HepG2 (cell line): ENCODE measurements around the gene NEK3. TPM values are rescaled to one million over a fixed set of nuclear protein-coding genes. Genes with fewer than 3 reads are reported as not detected.

Experiments
- AKAP8 ChIP-seq: sonication (generic); formaldehyde crosslinking; IDR thresholded peaks from 2 replicates; pipeline ENCODE4 v1.5.1; 2020; ENCODE audit warnings: mild to moderate bottlenecking, missing genetic modification reagents
- ARHGAP35 ChIP-seq: sonication (generic); formaldehyde crosslinking; IDR thresholded peaks from 2 replicates; pipeline ENCODE4 v1.9.0; 2022; ENCODE audit warnings: mild to moderate bottlenecking, inconsistent platforms, moderate library complexity, missing genetic modification reagents, borderline replicate concordance
- BRCA1 ChIP-seq: sonication (generic); formaldehyde crosslinking; IDR thresholded peaks from 2 replicates; pipeline ENCODE4 v1.4.0; 2020; ENCODE audit warnings: missing genetic modification reagents
- HBP1 ChIP-seq: IDR thresholded peaks from 2 replicates; pipeline ENCODE4 v1.6.1; 2016; ENCODE audit warnings: low read depth, control low read depth
- NKX3-1 ChIP-seq: sonication (generic); formaldehyde crosslinking; IDR thresholded peaks from 2 replicates; pipeline ENCODE4 v1.5.0; 2020; ENCODE audit warnings: missing genetic modification reagents
- NR2F2 ChIP-seq: IDR thresholded peaks from 2 replicates; pipeline ENCODE4 v1.6.1; 2012; ENCODE audit warnings: low read depth, inconsistent platforms, borderline replicate concordance
- PRDM15 ChIP-seq: sonication (generic); formaldehyde crosslinking; IDR thresholded peaks from 2 replicates; pipeline ENCODE4 v1.4.0; 2020; ENCODE audit warnings: missing genetic modification reagents
- RNF219 ChIP-seq: sonication (generic); formaldehyde crosslinking; IDR thresholded peaks from 2 replicates; pipeline ENCODE4 v1.5.0; 2020; ENCODE audit warnings: mild to moderate bottlenecking, missing genetic modification reagents
- RORA ChIP-seq: sonication (generic); formaldehyde crosslinking; IDR thresholded peaks from 2 replicates; pipeline ENCODE4 v1.5.0; 2020; ENCODE audit warnings: mild to moderate bottlenecking, missing genetic modification reagents, moderate library complexity
- RXRA ChIP-seq: sonication (generic); formaldehyde crosslinking; IDR thresholded peaks from 2 replicates; pipeline ENCODE4 v1.5.1; 2020; ENCODE audit warnings: missing genetic modification reagents
- WIZ ChIP-seq: sonication (generic); formaldehyde crosslinking; IDR thresholded peaks from 2 replicates; pipeline ENCODE4 v1.5.1; 2020; ENCODE audit warnings: mild to moderate bottlenecking, missing genetic modification reagents
- ZBTB42 ChIP-seq: sonication (generic); formaldehyde crosslinking; IDR thresholded peaks from 2 replicates; pipeline ENCODE4 v1.5.0; 2020; ENCODE audit warnings: mild to moderate bottlenecking, missing genetic modification reagents
- ZMYM2 ChIP-seq: sonication (generic); formaldehyde crosslinking; IDR thresholded peaks from 2 replicates; pipeline ENCODE4 v1.8.0; 2022; ENCODE audit warnings: mild to moderate bottlenecking, missing genetic modification reagents
- ZNF136 ChIP-seq: sonication (generic); formaldehyde crosslinking; IDR thresholded peaks from 2 replicates; pipeline ENCODE4 v1.8.1; 2022; ENCODE audit warnings: low read depth, mild to moderate bottlenecking, moderate library complexity, missing genetic modification reagents
- ZNF432 ChIP-seq: sonication (generic); formaldehyde crosslinking; IDR thresholded peaks from 2 replicates; pipeline ENCODE4 v1.5.0; 2020; ENCODE audit warnings: missing genetic modification reagents, mild to moderate bottlenecking, borderline replicate concordance
- ZSCAN31 ChIP-seq: sonication (generic); formaldehyde crosslinking; IDR thresholded peaks from 2 replicates; pipeline ENCODE4 v1.5.0; 2020; ENCODE audit warnings: low read depth, mild to moderate bottlenecking, missing genetic modification reagents
- polyA plus RNA-seq, 8 experiments: library from polyadenylated mRNA; depleted of rRNA in 3 of 8; stranded (reverse) in 7 of 8; unstranded in 1 of 8; fragments of >200 nt; fragmentation: Illumina TruSeq in 4 of 8; extraction: Trizol in 4 of 8; gene quantifications; 2 replicates each; pipeline versions ENCODE4 v1.2.1 to v1.2.3, GENCODE V29; 2011 to 2016; ENCODE audit warnings: low read depth in 4 of 8, missing spikeins in 1 of 8, mixed read lengths in 1 of 8; ENCODE audit not compliant: insufficient read depth in 1 of 8
- total RNA-seq, 5 experiments: library from RNA; depleted of rRNA; stranded (reverse); fragments of >200 nt; fragmentation: Illumina TruSeq; extraction: Trizol; gene quantifications; 2 replicates each; pipeline ENCODE4 v1.2.3, GENCODE V29; 2016; ENCODE audit warnings: low read depth in 1 of 5
- TF ChIP-seq, protein P1 (sequence below): sonication (generic); formaldehyde crosslinking; IDR thresholded peaks from 2 replicates; pipeline ENCODE4 v1.5.1; 2020; ENCODE audit warnings: missing genetic modification reagents, mild to moderate bottlenecking, borderline replicate concordance
- TF ChIP-seq, protein P2 (sequence below): sonication (generic); formaldehyde crosslinking; IDR thresholded peaks from 2 replicates; pipeline ENCODE4 v1.4.0; 2020; ENCODE audit warnings: missing genetic modification reagents

NEK3 gene
- total and polyA plus RNA-seq, 2 of the 13 experiments (the other 11 are each of a cell fraction or from before 2014, with no cell fraction given): 36.7 to 68.2 TPM

DNA sequence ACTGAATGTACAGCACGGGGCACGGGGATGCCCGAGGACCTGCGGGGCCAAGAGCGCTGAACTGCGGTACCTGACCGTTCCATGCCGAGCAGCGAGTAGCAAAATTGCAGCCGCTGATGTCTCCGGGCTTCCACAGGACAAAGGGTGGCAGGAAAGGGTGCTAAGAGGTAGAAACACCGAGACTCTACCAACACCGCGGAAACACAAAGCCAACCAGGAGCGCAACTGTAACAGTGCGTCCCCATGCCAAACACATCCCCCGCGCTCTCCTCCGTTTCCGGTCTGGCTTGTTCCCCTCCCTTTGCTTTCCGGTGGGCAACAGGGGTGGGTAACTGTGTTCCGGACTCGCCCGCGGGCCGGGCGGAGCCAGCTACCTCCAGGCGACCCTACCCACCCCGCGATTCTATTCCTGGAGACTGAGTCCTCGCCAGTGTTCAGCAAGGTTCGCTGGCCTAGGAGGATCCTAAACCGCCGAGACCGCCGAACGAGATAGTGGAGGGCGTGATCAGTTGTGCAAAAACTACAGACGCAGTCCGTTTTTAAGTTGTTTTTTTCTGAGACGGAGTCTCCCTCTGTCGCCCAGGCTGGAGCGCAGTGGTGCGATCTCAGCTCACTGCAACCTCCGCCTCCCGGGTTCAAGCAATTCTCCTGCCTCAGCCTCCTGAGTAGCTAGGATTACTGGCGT lies 34.9 kb upstream of the NEK3 start (continued):
- TF ChIP-seq, protein P1, sequence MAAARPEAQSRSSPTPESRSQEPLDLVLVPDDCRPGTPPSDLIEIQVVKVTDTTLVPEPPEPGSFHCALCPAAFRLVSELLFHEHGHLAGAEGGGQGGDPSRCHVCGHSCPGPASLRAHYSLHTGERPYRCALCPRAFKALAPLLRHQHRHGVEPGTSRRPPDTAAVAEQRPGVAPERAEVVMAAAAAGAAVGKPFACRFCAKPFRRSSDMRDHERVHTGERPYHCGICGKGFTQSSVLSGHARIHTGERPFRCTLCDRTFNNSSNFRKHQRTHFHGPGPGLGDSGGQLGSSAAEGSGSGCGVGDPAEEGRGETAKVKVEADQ: peak; percentile 79; the same call in 1 of the 2 replicates
- TF ChIP-seq AKAP8 (CRISPR knock-in tag) (no peak; the same call in 1 of the 2 replicates), NR2F2 (peak; percentile 61; the same call in 1 of the 2 replicates), RNF219 (CRISPR knock-in tag) (0 out of 2 replicates have a peak, but pooled peaks have one; percentile 40), ZNF432 (no peak), RORA (CRISPR knock-in tag) (no peak), ZNF136 (CRISPR knock-in tag) (peak; percentile 70), ARHGAP35 (CRISPR knock-in tag) (no peak), ZMYM2 (CRISPR knock-in tag) (no peak), WIZ (CRISPR knock-in tag) (0 out of 2 replicates have a peak, but pooled peaks have one; percentile 53), NKX3-1 (CRISPR knock-in tag) (no peak; the same call in none of the 2 replicates), ZSCAN31 (CRISPR knock-in tag) (peak; percentile 92), HBP1 (peak; percentile 99), BRCA1 (no peak; the same call in 1 of the 2 replicates), PRDM15 (CRISPR knock-in tag) (no peak), RXRA (peak; percentile 84), ZBTB42 (CRISPR knock-in tag) (no peak)
- TF ChIP-seq, protein P2, sequence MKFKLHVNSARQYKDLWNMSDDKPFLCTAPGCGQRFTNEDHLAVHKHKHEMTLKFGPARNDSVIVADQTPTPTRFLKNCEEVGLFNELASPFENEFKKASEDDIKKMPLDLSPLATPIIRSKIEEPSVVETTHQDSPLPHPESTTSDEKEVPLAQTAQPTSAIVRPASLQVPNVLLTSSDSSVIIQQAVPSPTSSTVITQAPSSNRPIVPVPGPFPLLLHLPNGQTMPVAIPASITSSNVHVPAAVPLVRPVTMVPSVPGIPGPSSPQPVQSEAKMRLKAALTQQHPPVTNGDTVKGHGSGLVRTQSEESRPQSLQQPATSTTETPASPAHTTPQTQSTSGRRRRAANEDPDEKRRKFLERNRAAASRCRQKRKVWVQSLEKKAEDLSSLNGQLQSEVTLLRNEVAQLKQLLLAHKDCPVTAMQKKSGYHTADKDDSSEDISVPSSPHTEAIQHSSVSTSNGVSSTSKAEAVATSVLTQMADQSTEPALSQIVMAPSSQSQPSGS (CRISPR knock-in tag): peak; percentile 92
